ENCODE measurements around the gene UMPS.

DNA sequence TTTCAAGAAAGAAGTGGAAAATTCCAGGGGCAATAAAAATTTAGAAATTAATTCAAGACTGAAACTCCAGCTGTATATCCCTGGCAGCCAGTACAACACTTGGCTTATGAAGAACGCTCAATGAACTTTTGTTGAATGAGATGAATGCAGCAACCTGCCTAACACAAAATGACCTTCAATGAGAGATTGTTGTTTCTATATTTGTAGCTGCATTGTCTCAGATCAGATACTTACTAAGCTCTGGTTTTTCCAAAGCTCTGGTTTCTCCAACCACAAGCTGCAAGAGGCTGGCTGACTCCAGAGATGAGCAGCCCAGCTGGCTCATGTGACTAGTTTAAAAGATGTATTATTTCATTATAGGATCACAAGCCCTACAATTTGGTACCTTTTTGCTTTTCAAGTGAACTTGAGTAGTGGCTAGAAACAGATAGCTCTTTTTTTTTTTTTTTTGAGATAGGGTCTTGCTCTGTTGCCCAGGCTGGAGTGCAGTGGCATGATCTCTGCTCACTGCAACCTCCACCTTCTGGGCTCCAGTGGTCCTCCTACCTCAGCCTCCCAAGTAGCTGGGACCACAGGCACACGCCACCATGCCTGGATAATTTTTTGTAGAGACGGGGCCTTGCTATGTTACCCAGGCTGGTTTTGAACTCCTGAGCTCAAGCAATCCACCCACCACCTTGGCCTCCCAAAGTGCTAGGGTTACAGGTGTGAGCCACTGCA, 57.4 kb downstream of the UMPS start:
- TF ChIP-seq EZH2 (IDR thresholded peaks at IDR 0.05; ENCODE audit: borderline replicate concordance, insufficient read depth, low read depth, low read length, poor library complexity, severe bottlenecking), result no peak
- TF ChIP-seq, protein P1, sequence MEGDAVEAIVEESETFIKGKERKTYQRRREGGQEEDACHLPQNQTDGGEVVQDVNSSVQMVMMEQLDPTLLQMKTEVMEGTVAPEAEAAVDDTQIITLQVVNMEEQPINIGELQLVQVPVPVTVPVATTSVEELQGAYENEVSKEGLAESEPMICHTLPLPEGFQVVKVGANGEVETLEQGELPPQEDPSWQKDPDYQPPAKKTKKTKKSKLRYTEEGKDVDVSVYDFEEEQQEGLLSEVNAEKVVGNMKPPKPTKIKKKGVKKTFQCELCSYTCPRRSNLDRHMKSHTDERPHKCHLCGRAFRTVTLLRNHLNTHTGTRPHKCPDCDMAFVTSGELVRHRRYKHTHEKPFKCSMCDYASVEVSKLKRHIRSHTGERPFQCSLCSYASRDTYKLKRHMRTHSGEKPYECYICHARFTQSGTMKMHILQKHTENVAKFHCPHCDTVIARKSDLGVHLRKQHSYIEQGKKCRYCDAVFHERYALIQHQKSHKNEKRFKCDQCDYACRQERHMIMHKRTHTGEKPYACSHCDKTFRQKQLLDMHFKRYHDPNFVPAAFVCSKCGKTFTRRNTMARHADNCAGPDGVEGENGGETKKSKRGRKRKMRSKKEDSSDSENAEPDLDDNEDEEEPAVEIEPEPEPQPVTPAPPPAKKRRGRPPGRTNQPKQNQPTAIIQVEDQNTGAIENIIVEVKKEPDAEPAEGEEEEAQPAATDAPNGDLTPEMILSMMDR (IDR thresholded peaks at IDR 0.05), result no peak
